DMS79 (cell line): ENCODE data around the gene SULT1A2.
"Not testable (repeated sequence)": the region's sequence is repeated elsewhere in the genome, so short reads cannot be mapped to it uniquely, and the experiment has no call there.

ENCODE experiments used
- DNase-seq: peaks from one replicate; lab custom pipeline; 2025; lab: John Stamatoyannopoulos, UW

SULT1A2 gene

GRCh38 chr16:28609631-28610594 is 13.1 kb upstream of the SULT1A2 start, which contains the start of gene SULT1A1:
TSS of gene SULT1A1 (minus strand) at chr16:28610044. CDS start at chr16:28608855, 1,189 bp downstream.
- DNase-seq, result no peak

DNA sequence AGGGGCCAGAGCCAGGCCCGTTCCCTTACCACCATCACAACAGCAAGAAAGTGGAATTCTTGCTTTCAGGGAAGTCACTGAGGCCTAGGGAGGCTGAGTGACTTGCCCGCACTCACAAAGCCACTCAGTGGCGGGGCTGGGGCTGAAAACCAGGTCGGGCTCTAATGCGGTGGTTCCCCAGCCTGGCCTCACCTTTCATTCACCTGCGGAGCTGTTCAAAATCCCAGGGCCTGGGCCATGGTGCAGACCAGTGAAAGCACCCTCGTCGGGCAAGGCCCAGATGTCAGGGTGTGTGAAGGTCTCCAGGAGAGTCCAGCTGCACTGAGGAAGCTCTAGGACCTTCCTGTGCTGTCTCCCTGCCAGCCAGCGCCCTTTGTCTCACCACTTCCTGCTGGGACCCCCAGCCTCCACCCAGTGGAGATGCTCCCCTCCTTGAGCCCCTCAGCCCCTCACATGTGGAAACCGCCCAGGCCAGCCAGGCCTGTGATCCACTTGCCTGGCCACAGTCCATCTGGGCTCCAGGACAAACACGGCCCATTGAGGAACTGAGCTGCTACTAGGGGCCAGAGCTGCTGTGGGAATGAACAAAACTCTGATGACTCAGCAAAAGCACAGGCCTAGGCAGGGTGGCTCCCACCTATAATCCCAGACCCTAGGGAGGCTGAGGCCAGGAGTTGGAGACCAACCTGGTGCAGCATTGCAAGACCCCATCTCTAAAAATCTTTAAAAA is 12.2 kb upstream of the SULT1A2 start:
- not testable (repeated sequence) for DNase-seq

GRCh38 chr16:28608496-28608808 is 11.6 kb upstream of the SULT1A2 start:
- DNase-seq, result not testable (repeated sequence)

DNA sequence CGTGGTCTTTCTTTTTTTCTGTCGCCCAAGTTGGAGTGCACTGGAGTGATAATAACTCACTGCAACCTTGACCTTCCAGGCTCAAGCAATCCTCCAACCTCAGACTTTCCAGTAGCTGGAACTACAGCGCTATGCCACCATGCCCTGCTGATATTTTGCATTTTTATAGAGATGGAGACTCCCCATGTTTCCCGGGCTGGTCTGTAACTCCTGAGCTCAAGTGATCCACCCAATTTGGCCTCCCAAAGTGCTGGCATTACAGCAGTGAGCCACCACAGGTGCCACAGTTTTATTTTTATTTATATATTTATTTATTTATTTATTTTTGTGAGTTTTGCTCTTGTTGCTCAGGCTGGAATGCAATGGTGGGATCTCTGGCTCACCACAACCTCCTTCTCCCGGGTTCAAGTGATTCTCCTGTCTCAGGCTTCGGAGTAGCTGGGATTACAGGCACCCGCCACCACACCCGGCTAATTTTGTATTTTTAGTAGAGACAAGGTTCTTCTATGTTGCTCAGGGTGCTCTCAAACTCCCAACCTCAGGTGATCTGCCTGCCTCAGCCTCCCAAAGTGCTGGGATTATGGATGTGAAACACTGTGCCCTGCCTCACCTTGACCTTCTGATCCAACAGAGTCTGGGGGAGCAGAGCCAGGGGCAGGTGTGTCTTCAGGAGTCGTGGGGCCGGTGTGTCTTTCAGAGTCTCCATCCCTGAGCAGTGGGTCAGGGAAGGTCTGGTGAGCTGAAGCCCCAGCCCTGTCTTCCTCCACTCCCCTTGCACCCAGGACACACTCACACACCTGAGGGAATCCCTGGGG is 11.0 kb upstream of the SULT1A2 start:
- not testable (repeated sequence) for DNase-seq

- no peak for DNase-seq
Measured at GRCh38 chr16:28607116-28607623, 10.3 kb upstream of the SULT1A2 start.

GRCh38 chr16:28606291-28607115 is 9.7 kb upstream of the SULT1A2 start:
- no peak for DNase-seq

DNA sequence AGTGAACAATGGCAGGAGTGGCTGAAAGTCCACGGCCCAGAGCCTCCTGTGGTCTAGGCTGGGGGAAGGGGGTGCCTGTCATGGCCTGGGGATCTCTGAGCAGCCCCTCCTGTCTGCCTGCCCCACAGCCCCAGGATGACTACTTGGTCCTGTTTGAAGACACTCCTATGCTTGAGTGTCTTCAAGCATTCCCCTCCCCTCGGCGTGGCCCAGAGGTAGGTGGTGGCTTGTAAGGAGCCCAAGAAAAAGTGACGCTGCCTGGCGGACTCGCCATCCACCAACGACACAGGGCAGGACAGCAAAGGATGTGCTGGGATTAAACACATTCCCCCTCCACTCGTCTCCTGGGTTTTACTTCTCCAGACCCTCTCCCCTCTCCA is 7.3 kb upstream of the SULT1A2 start:
- DNase-seq, result no peak

DNA sequence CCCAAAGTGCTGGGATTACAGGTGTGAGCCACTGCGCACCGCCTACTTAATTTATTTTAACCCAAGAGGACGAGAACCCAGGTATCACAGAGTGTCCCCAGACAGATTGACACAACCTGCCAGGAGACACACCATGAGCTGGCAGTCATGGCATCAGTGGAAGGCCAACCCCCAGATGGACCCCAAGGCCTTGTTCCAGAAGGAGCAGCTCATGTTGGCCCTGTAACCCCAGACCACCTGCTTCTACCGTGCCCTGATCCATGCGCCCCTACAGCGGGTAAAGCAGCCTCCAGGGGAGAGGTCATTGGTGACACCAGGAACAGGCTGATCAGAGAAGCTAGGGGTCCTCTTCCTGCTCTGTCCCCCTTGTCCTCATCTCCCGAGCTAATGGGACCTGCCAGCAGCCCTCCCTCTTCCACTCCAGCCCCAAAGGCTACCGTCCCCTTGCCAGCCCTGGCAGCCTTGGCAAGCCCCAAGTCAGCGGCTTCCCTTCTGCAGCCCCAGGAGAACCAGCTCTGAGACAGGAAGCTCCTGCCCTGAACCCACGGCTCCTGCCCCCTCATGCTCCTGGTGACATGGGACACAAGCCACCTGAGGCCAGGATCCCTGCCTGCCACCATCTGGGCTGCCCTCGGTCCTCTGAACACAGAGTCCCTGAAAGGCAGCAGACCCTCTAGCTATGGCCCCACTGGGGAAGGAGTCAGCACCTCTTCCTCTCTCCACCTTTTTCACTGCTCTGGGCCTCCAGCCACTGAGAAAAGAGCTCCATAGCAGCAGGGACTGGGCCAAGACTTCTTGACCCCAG is 6.7 kb upstream of the SULT1A2 start:
- DNase-seq, result no peak

DNA sequence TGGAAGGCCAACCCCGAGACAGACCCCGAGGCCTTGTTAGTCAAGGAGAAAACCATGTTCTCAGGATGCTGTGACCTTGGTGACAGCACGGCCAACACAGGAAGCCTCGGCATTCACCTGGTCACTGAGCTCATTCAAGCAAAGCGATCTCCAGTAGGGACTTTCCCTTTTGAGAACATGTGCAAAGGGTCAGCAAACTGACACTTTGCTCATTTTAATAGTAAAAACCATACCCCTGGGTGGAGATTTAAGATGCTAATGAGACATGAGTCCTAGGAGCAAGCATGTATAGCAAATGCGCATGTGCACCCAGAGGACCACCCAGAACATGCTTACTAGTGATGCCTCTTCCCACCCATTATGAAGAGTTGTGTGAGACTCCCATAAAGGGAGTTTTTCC is 5.7 kb upstream of the SULT1A2 start:
- no peak for DNase-seq

GRCh38 chr16:28602062-28602461 is 5.2 kb upstream of the SULT1A2 start:
- DNase-seq, result not testable (repeated sequence)

- DNase-seq, result not testable (repeated sequence)
Measured at GRCh38 chr16:28601589-28601988, 4.7 kb upstream of the SULT1A2 start.

GRCh38 chr16:28600965-28601364 is 4.1 kb upstream of the SULT1A2 start:
- not testable (repeated sequence) for DNase-seq

- DNase-seq, result not testable (repeated sequence)
Measured at GRCh38 chr16:28599377-28600285, 2.8 kb upstream of the SULT1A2 start.

GRCh38 chr16:28597692-28598261 is 927 bp upstream of the SULT1A2 start:
- no peak for DNase-seq

- DNase-seq, result no peak
Measured at GRCh38 chr16:28596115-28596630, 677 bp downstream of the SULT1A2 start.

DNA sequence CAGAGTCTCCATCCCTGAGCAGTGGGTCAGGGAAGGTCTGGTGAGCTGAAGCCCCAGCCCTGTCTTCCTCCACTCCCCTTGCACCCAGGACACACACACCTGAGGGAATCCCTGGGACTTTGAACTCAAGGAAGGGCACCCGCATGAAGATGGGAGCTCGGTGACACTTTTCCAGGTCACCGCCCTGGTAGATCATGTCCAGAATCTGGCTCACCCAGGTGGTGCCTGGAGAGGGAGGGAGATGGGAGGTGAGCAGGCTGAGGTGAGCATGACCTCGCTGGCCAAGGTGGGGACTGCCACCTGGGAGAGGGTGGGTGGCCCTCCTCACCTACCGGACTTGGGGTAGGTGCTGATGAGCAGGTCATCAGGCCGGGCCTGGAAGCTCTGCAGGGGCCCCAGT is 1.4 kb downstream of the SULT1A2 start:
- not testable (repeated sequence) for DNase-seq

- DNase-seq, result no peak
Measured at GRCh38 chr16:28592979-28593553, 3.8 kb downstream of the SULT1A2 start.

DNA sequence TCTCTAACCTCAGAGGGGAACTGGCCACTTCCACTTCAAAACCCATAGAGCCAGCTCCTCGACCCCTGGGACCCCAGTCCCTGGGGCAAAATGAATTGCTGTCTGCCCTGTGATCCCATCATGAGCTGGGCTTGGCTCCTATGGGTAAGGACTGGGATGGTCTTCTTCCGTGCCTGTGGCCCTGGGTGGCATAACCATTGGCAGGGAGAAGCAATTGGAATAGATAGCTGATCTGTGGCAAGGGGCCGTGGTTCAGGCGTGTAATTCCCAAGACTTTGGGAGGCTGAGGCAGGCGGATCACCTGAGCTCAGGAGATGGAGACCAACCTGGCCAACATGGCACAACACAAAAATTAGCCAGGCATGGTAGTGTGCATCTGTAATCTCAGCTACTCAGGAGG is 4.3 kb downstream of the SULT1A2 start:
- no peak for DNase-seq
